Caco-2 (cell line): ENCODE results near the gene LRRC49. TPM values are rescaled to one million over a fixed set of nuclear protein-coding genes. Genes with fewer than 3 reads are reported as not detected.

Source experiments
- BruUV-seq: library from RNA; stranded (reverse); fragments of 400-500 nt; replicated peaks from 2 replicates; lab custom pipeline; 2021; lab: Mats Ljungman, UMichigan
- CTCF ChIA-PET: fragments of 300-600 bp; sonication (Branson Sonifier 250); formaldehyde crosslinking; loops from one replicate; lab custom pipeline; 2022; ENCODE audit warnings: antibody characterized with exemption; lab: Charles Lee
- POLR2A ChIA-PET: fragments of 300-600 bp; sonication (Branson Sonifier 250); formaldehyde crosslinking; loops from one replicate; lab custom pipeline; 2022; ENCODE audit warnings: antibody characterized with exemption; lab: Charles Lee
- DNase-seq, 2 experiments: peaks; one replicate each; pipeline versions ENCODE4 v3.0.0 to v3.0.0-alpha.2; 2020 to 2022
- H3K27me3 ChIP-seq: replicated peaks from 2 replicates; pipeline ENCODE4 v1.6.0; 2011; ENCODE audit warnings: low read length; ENCODE audit not compliant: control insufficient read depth, insufficient read depth
- H3K36me3 ChIP-seq: 2 replicates; pipeline ENCODE4 v1.5.1; 2011; ENCODE audit warnings: low read length; ENCODE audit not compliant: control insufficient read depth, insufficient read depth
- H3K4me1 ChIP-seq: fragments of 250-450 bp; sonication (Bioruptor Pico); 2 replicates; pipeline ENCODE4 v1.5.1; 2020; ENCODE audit warnings: mild to moderate bottlenecking
- H3K4me3 ChIP-seq: 2 replicates; pipeline ENCODE4 v1.5.1; 2011; ENCODE audit warnings: low read depth, mild to moderate bottlenecking, control low read depth, low read length
- H3K9me3 ChIP-seq: fragments of 250-450 bp; sonication (Bioruptor Pico); 2 replicates; pipeline ENCODE4 v1.5.1; 2020; ENCODE audit warnings: mild to moderate bottlenecking, moderate library complexity
- H3K27ac Mint-ChIP-seq: one replicate; pipeline ENCODE4 v1.8.0; 2022; ENCODE audit warnings: mixed read lengths; ENCODE audit not compliant: unreplicated experiment
- H3K27me3 Mint-ChIP-seq: one replicate; pipeline ENCODE4 v1.8.0; 2022; ENCODE audit warnings: mixed read lengths; ENCODE audit not compliant: insufficient read depth, unreplicated experiment
- H3K36me3 Mint-ChIP-seq: one replicate; pipeline ENCODE4 v1.8.0; 2022; ENCODE audit warnings: mild to moderate bottlenecking, mixed read lengths; ENCODE audit not compliant: insufficient read depth, unreplicated experiment
- H3K4me1 Mint-ChIP-seq: one replicate; pipeline ENCODE4 v1.8.0; 2022; ENCODE audit warnings: low read depth, mixed read lengths; ENCODE audit not compliant: unreplicated experiment
- H3K4me3 Mint-ChIP-seq: one replicate; pipeline ENCODE4 v1.8.0; 2022; ENCODE audit warnings: mild to moderate bottlenecking, moderate library complexity, mixed read lengths; ENCODE audit not compliant: unreplicated experiment
- H3K9me3 Mint-ChIP-seq: one replicate; pipeline ENCODE4 v1.8.0; 2022; ENCODE audit warnings: mixed read lengths; ENCODE audit not compliant: unreplicated experiment
- CTCF ChIP-seq, 2 experiments: fragments of 200-600 bp in 1 of 2; IDR thresholded peaks; 1 replicate in 1 of 2; 2 replicates in 1 of 2; pipeline versions ENCODE4 v1.5.1 to v1.8.0; 2011 to 2022; ENCODE audit warnings: antibody characterized with exemption in 1 of 2, control low read depth in 1 of 2, inconsistent platforms in 1 of 2, low read depth in 1 of 2, low read length in 1 of 2, mild to moderate bottlenecking in 1 of 2, moderate library complexity in 1 of 2; ENCODE audit not compliant: insufficient read depth in 1 of 2, severe bottlenecking in 1 of 2, unreplicated experiment in 1 of 2
- intact Hi-C: fragments of 100-400 bp; cut with micrococcal nuclease; formaldehyde crosslinking; loops from one replicate; pipeline ENCODE4 v1.10.0; 2022; ENCODE audit not compliant: unreplicated experiment
- total RNA-seq: library from RNA; stranded (reverse); gene quantifications from 2 replicates; pipeline ENCODE4 v1.2.3, GENCODE V29; 2022

Gene LRRC49
- total RNA-seq, 1 experiment from 2014 or later = 0.82 TPM

GRCh38 chr15:71069693-71070092, 177.1 kb downstream of the LRRC49 start:
- H3K4me3 Mint-ChIP-seq = no peak overlapping the region
- TF ChIP-seq CTCF (IDR thresholded peaks at IDR 0.05; ENCODE audit: insufficient read depth in 1 of 2, low read depth in 1 of 2, low read length in 1 of 2, severe bottlenecking in 1 of 2, unreplicated experiment in 1 of 2) = no peak
- peaks cover 13% of the 10 kb centered on the region for H3K9me3 Mint-ChIP-seq
- no peaks in the 10 kb centered on the region for H3K4me1 Mint-ChIP-seq
- H3K27me3 Mint-ChIP-seq = peaks cover 11% of the 10 kb centered on the region
- ChIA-PET POLR2A (no interaction called here), CTCF (no interaction called here)
- intact Hi-C loops = no loop called here
- no peak overlapping the region for H3K27ac Mint-ChIP-seq
- Histone ChIP-seq H3K4me1 (no peaks in the 10 kb centered on the region), H3K36me3 (no peaks in the 10 kb centered on the region), H3K4me3 (no peak overlapping the region), H3K27me3 (no peaks in the 10 kb centered on the region), H3K9me3 (no peaks in the 10 kb centered on the region)
- BruUV-seq = no TSS peak
- DNase-seq = no peak
- no peaks in the 10 kb centered on the region for H3K36me3 Mint-ChIP-seq

GRCh38 chr15:71071529-71071928, 178.9 kb downstream of the LRRC49 start:
- BruUV-seq = no TSS peak
- Mint-ChIP-seq H3K4me3 (no peak overlapping the region), H3K36me3 (no peaks in the 10 kb centered on the region), H3K27ac (no peak overlapping the region), H3K9me3 (peaks cover 16% of the 10 kb centered on the region), H3K27me3 (peaks cover 11% of the 10 kb centered on the region), H3K4me1 (no peaks in the 10 kb centered on the region)
- ChIA-PET CTCF (interaction anchor here (0.5 kb wide), 1 partner anchor 370 kb away, joined by 3 read pairs; no protein-coding TSS in a partner anchor), POLR2A (no interaction called here)
- no peaks in the 10 kb centered on the region for H3K9me3 ChIP-seq
- H3K4me1 ChIP-seq = no peaks in the 10 kb centered on the region
- no peaks in the 10 kb centered on the region for H3K27me3 ChIP-seq
- intact Hi-C loops = no loop called here
- no peak for DNase-seq
- H3K4me3 ChIP-seq = no peak overlapping the region
- no peak for TF ChIP-seq CTCF (IDR thresholded peaks at IDR 0.05; ENCODE audit: insufficient read depth in 1 of 2, low read depth in 1 of 2, low read length in 1 of 2, severe bottlenecking in 1 of 2, unreplicated experiment in 1 of 2)
- no peaks in the 10 kb centered on the region for H3K36me3 ChIP-seq

- POLR2A ChIA-PET = no interaction called here
- CTCF ChIA-PET = no interaction called here
Observed at GRCh38 chr15:71072423-71072822, 179.8 kb downstream of the LRRC49 start.

More at GRCh38 chr15:71072423-71072822, 179.8 kb downstream of the LRRC49 start:
- Mint-ChIP-seq H3K27me3 (peaks cover 11% of the 10 kb centered on the region), H3K36me3 (no peaks in the 10 kb centered on the region), H3K9me3 (peaks cover 16% of the 10 kb centered on the region), H3K4me1 (no peaks in the 10 kb centered on the region), H3K4me3 (no peak overlapping the region), H3K27ac (no peak overlapping the region)
- intact Hi-C loops = no loop called here
- no peak for DNase-seq
- H3K9me3 ChIP-seq = no peaks in the 10 kb centered on the region
- H3K27me3 ChIP-seq = no peaks in the 10 kb centered on the region
- H3K4me1 ChIP-seq = no peaks in the 10 kb centered on the region
- BruUV-seq = no TSS peak
- H3K36me3 ChIP-seq = no peaks in the 10 kb centered on the region
- no peak for TF ChIP-seq CTCF (IDR thresholded peaks at IDR 0.05; ENCODE audit: insufficient read depth in 1 of 2, low read depth in 1 of 2, low read length in 1 of 2, severe bottlenecking in 1 of 2, unreplicated experiment in 1 of 2)
- no peak overlapping the region for H3K4me3 ChIP-seq
